ENCODE measurements around the gene MTHFR. TPM values are rescaled to one million over a fixed set of nuclear protein-coding genes. Genes with fewer than 3 reads are reported as not detected.
A peak's percentile ranks its signal among the peaks of the same experiment; 100 is the strongest.

Gene MTHFR
- total and polyA plus RNA-seq, 2 of the 8 experiments (the other 6 are each of a cell fraction or from before 2014, with no cell fraction given), result 8.7 to 18.5 TPM

DNA sequence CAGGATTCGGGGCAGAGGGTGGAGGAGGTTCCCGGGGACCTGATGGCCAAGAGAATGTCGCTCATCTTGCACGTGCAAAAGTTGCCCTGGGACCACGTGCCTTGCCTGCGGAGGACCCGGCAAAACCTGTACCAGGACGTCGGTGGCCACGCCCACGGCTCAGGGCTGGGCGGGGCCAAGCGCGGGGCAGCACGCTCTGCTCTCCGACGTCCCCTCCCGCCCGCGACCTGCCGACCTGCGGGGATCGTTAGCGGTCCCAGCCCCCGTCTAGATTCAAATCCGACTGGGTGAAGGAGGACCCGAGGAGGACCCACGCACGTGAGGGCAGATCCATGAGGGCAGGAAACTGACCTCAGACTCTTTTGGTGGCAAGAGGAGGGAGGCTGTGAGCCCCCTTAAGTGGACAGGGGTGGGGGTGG lies 43.8 kb downstream of the MTHFR start, which contains the start of gene C1orf167:
C1orf167 (plus strand) TSS at position 206 of the 419 bp plus-strand sequence. CDS start 2,208 bp downstream, outside the sequence.
- H4K20me1 ChIP-seq (replicated peaks in 1 of 2; ENCODE audit: control insufficient read depth in 1 of 2, insufficient read depth in 2 of 2, low read length in 2 of 2), result no peaks in the 10 kb centered on the region
- H2BK20ac ChIP-seq (ENCODE audit: low read length), result no peak within 1 kb of the TSS
- no peak within 1 kb of the TSS for H3K4ac ChIP-seq (replicated peaks; ENCODE audit: insufficient read length, low read depth, low read length)
- peak within 1 kb of the TSS; percentile 29 for H4K91ac ChIP-seq (replicated peaks; ENCODE audit: insufficient read length, low read length)
- H2AK5ac ChIP-seq (ENCODE audit: low read depth, low read length), result no peak within 1 kb of the TSS
- no peak within 1 kb of the TSS for H4K5ac ChIP-seq (ENCODE audit: insufficient read length, low read depth, low read length)
- peaks cover 0 to 16% (median 10%) of the 10 kb centered on the region in 4 experiments; a peak in 6 of 7 replicates for H3K4me1 ChIP-seq (replicated peaks in 1 of 4; ENCODE audit: control insufficient read depth in 3 of 4, insufficient read depth in 4 of 4, low read length in 3 of 4)
- FAIRE-seq (no peak), DNase-seq (ENCODE audit: low read depth in 1 of 2, low spot score in 2 of 2) (peak in 1 of 2 experiments; percentile 83)
- H3K56ac ChIP-seq (replicated peaks; ENCODE audit: insufficient read length, low read depth, low read length), result no peak within 1 kb of the TSS
- no peak within 1 kb of the TSS for H2BK5ac ChIP-seq (ENCODE audit: low read depth, low read length)
- peak within 1 kb of the TSS; percentile 61 to 65 for H3K4me2 ChIP-seq (ENCODE audit: insufficient read depth in 1 of 2, low read depth in 2 of 2, low read length in 2 of 2)
- no peak within 1 kb of the TSS for H2AFZ ChIP-seq (ENCODE audit: low read length)
- H3K4me3 ChIP-seq (ENCODE audit: extremely low read depth in 1 of 4, insufficient read depth in 2 of 4, low read depth in 3 of 4, low read length in 4 of 4), result peak within 1 kb of the TSS in 2 of 4 experiments; percentile 26 to 51; a peak in 4 of 8 replicates
- no peak within 1 kb of the TSS for H3K9ac ChIP-seq (replicated peaks in 1 of 4; ENCODE audit: extremely low read depth in 1 of 4, low read depth in 3 of 4, low read length in 3 of 4)
- no peak within 1 kb of the TSS for H3K14ac ChIP-seq (ENCODE audit: insufficient read length)
- H3K79me1 ChIP-seq (ENCODE audit: low read depth, low read length), result no peaks in the 10 kb centered on the region
- no peak within 1 kb of the TSS for H3K23ac ChIP-seq (ENCODE audit: insufficient read length)
- H2BK15ac ChIP-seq (ENCODE audit: low read length), result peak within 1 kb of the TSS; percentile 88; the same call in 1 of the 2 replicates
- H3K36me3 ChIP-seq (ENCODE audit: control insufficient read depth in 2 of 4, insufficient read depth in 4 of 4, low read length in 3 of 4), result no peaks in the 10 kb centered on the region
- H3K79me2 ChIP-seq (ENCODE audit: control insufficient read depth in 1 of 2, insufficient read depth in 2 of 2, low read length in 2 of 2), result no peaks in the 10 kb centered on the region
- peaks cover 3% of the 10 kb centered on the region; the same call in 1 of the 2 replicates for H3K23me2 ChIP-seq (ENCODE audit: low read depth, low read length)
- CTCF ChIA-PET (ENCODE audit: partially characterized antibody), result interaction anchor here (0.7 to 1.1 kb wide), 4 partner anchors 9 to 311 kb away, joined by 3 to 6 read pairs (median 3); no protein-coding TSS in a partner anchor
- H4K8ac ChIP-seq (ENCODE audit: extremely low read depth, insufficient read depth, low read length), result no peak within 1 kb of the TSS
- 21% methylated on average over 14 of the region's 29 CpGs; no CpG with 5 or more reads in 1 of the 2 experiments for WGBS, 2 experiments (ENCODE audit: extremely low coverage in 1 of 2, insufficient coverage in 1 of 2, insufficient read length in 1 of 2, insufficient replicate concordance in 2 of 2, low coverage in 1 of 2, low lambda C conversion rate in 2 of 2, missing lambda C conversion rate in 1 of 2)
- peaks cover 7 to 40% (median 30%) of the 10 kb centered on the region in 4 experiments for H3K27me3 ChIP-seq (replicated peaks in 1 of 4; ENCODE audit: control insufficient read depth in 3 of 4, extremely low read depth in 1 of 4, insufficient read depth in 3 of 4, low read length in 3 of 4)
- H3K18ac ChIP-seq (ENCODE audit: extremely low read depth, low read length), result peak within 1 kb of the TSS; percentile 68
- H2BK120ac ChIP-seq (replicated peaks; ENCODE audit: low read depth, low read length), result no peak within 1 kb of the TSS
- H3K9me3 ChIP-seq (ENCODE audit: insufficient read depth in 2 of 2, low read depth in 1 of 2, low read length in 1 of 2), result peaks cover 0 to 5% of the 10 kb centered on the region in 2 experiments; a peak in 1 of 4 replicates
- no peak within 1 kb of the TSS for H3K27ac ChIP-seq (ENCODE audit: low read depth, low read length)
- H2BK12ac ChIP-seq (ENCODE audit: low read depth, low read length), result peak within 1 kb of the TSS; percentile 71; the same call in 1 of the 2 replicates
- POLR2A ChIA-PET (ENCODE audit: partially characterized antibody), result interaction anchor here (0.7 to 1.3 kb wide), 6 partner anchors 9 to 148 kb away, joined by 3 to 6 read pairs (median 3); partner anchors contain the start of gene CLCN6
- TF ChIP-seq EGR1 (IDR thresholded peaks at IDR 0.05; ENCODE audit: borderline replicate concordance, low read depth, low read length) (no peak), PHF8 (conservative IDR thresholded peaks at IDR 0.05; ENCODE audit: low read depth, low read length) (no peak), BRCA1 (IDR thresholded peaks at IDR 0.05; ENCODE audit: low read depth, low read length) (no peak), KDM4A (IDR thresholded peaks at IDR 0.05; ENCODE audit: low read depth, low read length, severe bottlenecking) (peak; percentile 65), TEAD4 (IDR thresholded peaks at IDR 0.05; ENCODE audit: low read depth, low read length) (no peak), TBP (IDR thresholded peaks at IDR 0.05; ENCODE audit: low read depth, low read length) (no peak), TAF1 (IDR thresholded peaks at IDR 0.05; ENCODE audit: low read depth, low read length) (no peak), SUZ12 (IDR thresholded peaks at IDR 0.05; ENCODE audit: low read length) (no peak), GTF2F1 (IDR thresholded peaks at IDR 0.05; ENCODE audit: borderline replicate concordance, low read depth, low read length) (no peak), SRF (IDR thresholded peaks at IDR 0.05; ENCODE audit: low read depth, low read length) (no peak), CHD1 (IDR thresholded peaks at IDR 0.05; ENCODE audit: low read depth, low read length) (no peak), SP2 (IDR thresholded peaks at IDR 0.05; ENCODE audit: low read length) (no peak), SP4 (IDR thresholded peaks at IDR 0.05; ENCODE audit: low read length) (no peak; the same call in 1 of the 2 replicates)
- TF ChIP-seq, protein P1, sequence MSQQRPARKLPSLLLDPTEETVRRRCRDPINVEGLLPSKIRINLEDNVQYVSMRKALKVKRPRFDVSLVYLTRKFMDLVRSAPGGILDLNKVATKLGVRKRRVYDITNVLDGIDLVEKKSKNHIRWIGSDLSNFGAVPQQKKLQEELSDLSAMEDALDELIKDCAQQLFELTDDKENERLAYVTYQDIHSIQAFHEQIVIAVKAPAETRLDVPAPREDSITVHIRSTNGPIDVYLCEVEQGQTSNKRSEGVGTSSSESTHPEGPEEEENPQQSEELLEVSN (IDR thresholded peaks at IDR 0.05), result peak; percentile 99

Measured in H1 (cell line).